Measurements from ENCODE around the gene SUPT6H. TPM values are rescaled to one million over a fixed set of nuclear protein-coding genes. Genes with fewer than 3 reads are reported as not detected.
"Not testable (repeated sequence)": the region's sequence is repeated elsewhere in the genome, so short reads cannot be mapped to it uniquely, and the experiment has no call there.

The SUPT6H gene
- total RNA-seq, 1 donor from 2014 or later, result 70.7 TPM

GRCh38 chr17:28725660-28726225 lies 63.7 kb downstream of the SUPT6H start:
- ATAC-seq (peak; percentile 0), DNase-seq (ENCODE audit: low spot score) (peak; percentile 79)
- intact Hi-C loops (cut with DNase I), result no loop called here

GRCh38 chr17:28726226-28726626 lies 64.2 kb downstream of the SUPT6H start, which contains the start of gene TLCD1:
Gene TLCD1, minus strand, starts transcription at chr17:28726233. Its CDS starts 136 bp downstream, at chr17:28726097.
- intact Hi-C loops (cut with DNase I), result no loop called here
- DNase-seq (ENCODE audit: low spot score) (no peak), ATAC-seq (peak; percentile 31)

- DNase-seq (ENCODE audit: low spot score) (peak; percentile 97), ATAC-seq (peak; percentile 84)
- intact Hi-C loops (cut with DNase I), result no loop called here
Observed at GRCh38 chr17:28726627-28727491, 64.9 kb downstream of the SUPT6H start.

DNA sequence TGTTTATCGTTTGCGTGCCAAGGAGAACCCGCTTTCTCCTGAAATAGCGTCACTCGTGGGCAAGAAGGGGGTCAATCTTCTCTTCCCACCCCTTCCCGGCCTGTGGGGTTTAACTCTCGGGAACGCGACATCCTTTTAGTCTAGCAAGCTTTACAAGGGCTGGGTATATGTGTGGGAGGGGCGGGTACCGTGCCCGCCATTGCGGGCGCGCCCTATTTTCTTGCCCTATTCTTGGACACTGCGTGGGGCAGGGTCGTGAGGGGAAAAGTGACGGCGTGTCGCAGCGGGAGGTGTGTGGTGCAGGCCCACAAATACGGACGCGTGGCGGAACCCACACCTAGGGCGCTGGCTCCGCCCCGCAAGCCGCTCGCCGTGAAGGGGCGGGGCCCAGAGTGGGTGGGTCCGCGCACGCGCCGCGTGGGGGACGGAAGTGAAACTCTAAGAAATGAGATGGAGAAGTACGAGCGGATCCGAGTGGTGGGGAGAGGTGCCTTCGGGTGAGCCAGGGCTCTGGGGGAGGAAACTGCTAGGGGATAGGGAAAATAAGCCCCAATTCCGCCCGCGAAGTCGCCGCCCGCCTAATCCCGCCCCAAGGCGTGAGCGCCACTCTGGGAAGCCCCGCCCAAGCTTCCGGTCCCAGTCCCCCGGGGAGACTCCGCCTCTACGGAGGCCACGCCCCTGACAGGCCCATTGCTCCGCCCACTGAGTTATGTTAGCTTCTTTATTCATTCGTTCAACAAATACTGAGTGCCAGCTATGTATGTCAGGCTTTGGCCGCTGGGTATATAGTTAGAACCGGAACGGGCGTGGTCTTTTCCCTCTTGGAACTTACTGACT lies 66.6 kb downstream of the SUPT6H start, which contains the start of gene NEK8:
NEK8 (plus strand) TSS at position 425 of the 837 bp plus-strand sequence; CDS start at position 451, 26 bp downstream.
- ATAC-seq (peak; percentile 87), DNase-seq (ENCODE audit: low spot score) (peak; percentile 98)
- intact Hi-C loops (cut with DNase I), result no loop called here

DNA sequence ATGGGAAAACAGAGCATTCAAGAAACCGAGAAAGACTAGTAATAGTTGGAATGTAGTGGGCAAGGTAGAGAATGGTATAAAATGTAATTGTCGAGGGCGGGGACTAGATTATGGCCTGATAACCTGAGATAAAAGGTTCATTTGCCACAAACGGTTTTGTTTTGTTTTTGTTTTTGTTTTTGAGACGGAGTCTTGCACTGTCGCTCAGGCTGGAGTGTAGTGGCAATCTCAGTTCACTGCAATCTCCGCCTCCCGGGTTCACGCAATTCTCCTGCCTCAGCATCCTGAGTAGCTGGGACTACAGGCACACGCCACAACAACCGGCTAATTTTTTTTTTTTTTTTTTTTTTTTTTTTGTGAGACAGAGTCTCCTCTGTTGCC lies 67.9 kb downstream of the SUPT6H start:
- no peak for ATAC-seq
- intact Hi-C loops (cut with DNase I), result no loop called here
- no peak for DNase-seq (ENCODE audit: low spot score)

DNA sequence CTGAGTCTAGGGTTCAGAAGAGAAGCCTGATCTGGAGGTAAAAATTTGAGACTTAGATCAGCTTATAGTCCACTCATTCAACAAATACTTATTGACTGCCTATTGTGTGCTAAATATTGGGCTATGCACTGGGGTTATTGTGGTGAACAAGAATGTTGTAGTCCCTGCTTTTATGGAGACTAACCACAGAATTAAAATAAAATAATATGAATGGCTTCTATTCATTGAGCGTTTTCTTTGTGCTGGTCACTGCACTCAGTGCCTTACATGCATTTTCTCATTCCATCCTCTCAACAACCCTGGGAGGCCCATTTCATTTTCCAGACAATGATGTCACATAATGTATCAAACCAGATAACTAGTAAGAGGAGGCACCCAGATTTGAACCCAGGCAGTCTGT lies 71.3 kb downstream of the SUPT6H start:
- no peak for ATAC-seq
- DNase-seq (ENCODE audit: low spot score), result no peak
- intact Hi-C loops (cut with DNase I), result no loop called here

DNA sequence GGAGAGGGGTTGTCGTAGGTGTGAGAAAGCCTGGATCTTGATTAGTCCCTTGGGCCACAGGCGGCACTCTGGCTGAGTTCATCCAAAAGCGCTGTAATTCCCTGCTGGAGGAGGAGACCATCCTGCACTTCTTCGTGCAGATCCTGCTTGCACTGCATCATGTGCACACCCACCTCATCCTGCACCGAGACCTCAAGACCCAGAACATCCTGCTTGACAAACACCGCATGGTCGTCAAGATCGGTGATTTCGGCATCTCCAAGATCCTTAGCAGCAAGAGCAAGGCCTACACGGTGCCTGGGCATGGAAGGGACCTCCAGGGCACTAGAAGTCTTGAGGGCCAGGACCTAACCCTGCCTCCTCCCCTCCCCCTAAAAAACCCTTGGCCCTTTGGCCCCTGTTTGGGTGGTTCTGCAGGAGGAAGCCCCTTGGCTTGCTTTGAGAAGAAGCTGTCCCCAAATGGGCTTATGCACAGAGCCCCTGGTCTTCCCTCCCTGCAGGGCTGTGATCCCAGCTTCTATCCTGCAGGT lies 72.8 kb downstream of the SUPT6H start:
- ATAC-seq, result no peak
- no peak for DNase-seq (ENCODE audit: low spot score)
- intact Hi-C loops (cut with DNase I), result no loop called here

DNA sequence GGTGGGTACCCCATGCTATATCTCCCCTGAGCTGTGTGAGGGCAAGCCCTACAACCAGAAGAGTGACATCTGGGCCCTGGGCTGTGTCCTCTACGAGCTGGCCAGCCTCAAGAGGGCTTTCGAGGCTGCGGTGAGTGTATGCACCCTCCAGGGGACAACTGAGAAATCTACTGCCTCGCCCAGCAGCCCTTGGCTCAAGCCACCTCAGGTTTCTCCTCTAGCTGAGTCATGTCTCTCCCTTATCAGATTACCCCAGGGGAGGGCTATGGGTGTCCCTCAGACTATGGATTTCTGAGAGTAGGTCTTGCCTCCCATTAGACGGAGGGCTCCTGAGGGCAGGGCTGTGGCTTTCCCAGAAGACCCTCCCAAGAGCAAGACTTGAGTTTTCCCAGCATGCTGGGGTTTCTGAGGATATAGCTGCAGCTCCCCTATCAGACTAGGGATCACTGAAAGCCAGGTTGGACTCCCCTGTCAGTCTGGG lies 73.3 kb downstream of the SUPT6H start:
- intact Hi-C loops (cut with DNase I), result no loop called here
- ATAC-seq (no peak), DNase-seq (ENCODE audit: low spot score) (no peak)

DNA sequence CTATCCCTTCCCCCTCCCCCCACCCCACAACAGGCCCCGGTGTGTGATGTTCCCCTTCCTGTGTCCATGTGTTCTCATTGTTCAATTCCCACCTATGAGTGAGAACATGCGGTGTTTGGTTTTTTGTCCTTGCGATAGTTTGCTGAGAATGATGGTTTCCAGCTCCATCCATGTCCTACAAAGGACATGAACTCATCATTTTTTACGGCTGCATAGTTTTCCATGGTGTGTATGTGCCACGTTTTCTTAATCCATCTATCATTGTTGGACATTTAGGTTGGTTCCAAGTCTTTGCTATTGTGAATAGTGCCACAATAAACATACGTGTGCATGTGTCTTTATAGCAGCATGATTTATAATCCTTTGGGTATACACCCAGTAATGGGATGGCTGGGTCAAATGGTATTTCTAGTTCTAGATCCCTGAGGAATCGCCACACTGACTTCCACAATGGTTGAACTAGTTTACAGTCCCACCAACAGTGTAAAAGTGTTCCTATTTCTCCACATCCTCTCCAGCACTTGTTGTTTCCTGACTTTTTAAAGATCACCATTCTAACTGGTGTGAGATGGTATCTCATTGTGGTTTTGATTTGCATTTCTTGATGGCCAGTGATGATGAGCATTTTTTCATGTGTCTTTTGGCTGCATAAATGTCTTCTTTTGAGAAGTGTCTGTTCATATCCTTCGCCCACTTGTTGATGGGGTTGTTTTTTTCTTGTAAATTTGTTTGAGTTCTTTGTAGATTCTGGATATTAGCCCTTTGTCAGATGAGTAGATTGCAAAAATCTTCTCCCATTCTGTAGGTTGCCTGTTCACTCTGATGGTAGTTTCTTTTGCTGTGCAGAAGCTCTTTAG lies 74.1 kb downstream of the SUPT6H start:
- ATAC-seq; DNase-seq (ENCODE audit: low spot score); intact Hi-C loops (cut with DNase I): not testable (repeated sequence)

- intact Hi-C loops (cut with DNase I), result no loop called here
- no peak for ATAC-seq
- DNase-seq (ENCODE audit: low spot score), result no peak
Observed at GRCh38 chr17:28737316-28737715, 75.3 kb downstream of the SUPT6H start.

GRCh38 chr17:28737770-28738679 lies 76.0 kb downstream of the SUPT6H start:
- no peak for ATAC-seq
- DNase-seq (ENCODE audit: low spot score), result no peak
- intact Hi-C loops (cut with DNase I), result no loop called here

- no peak for ATAC-seq
- intact Hi-C loops (cut with DNase I), result no loop called here
Observed at GRCh38 chr17:28738680-28739384, 76.8 kb downstream of the SUPT6H start.

GRCh38 chr17:28740406-28741357 lies 78.7 kb downstream of the SUPT6H start:
- no peak for ATAC-seq
- DNase-seq (ENCODE audit: low spot score), result no peak
- intact Hi-C loops (cut with DNase I), result no loop called here

More at GRCh38 chr17:28738680-28739384, 76.8 kb downstream of the SUPT6H start:
- DNase-seq (ENCODE audit: low spot score), result no peak

DNA sequence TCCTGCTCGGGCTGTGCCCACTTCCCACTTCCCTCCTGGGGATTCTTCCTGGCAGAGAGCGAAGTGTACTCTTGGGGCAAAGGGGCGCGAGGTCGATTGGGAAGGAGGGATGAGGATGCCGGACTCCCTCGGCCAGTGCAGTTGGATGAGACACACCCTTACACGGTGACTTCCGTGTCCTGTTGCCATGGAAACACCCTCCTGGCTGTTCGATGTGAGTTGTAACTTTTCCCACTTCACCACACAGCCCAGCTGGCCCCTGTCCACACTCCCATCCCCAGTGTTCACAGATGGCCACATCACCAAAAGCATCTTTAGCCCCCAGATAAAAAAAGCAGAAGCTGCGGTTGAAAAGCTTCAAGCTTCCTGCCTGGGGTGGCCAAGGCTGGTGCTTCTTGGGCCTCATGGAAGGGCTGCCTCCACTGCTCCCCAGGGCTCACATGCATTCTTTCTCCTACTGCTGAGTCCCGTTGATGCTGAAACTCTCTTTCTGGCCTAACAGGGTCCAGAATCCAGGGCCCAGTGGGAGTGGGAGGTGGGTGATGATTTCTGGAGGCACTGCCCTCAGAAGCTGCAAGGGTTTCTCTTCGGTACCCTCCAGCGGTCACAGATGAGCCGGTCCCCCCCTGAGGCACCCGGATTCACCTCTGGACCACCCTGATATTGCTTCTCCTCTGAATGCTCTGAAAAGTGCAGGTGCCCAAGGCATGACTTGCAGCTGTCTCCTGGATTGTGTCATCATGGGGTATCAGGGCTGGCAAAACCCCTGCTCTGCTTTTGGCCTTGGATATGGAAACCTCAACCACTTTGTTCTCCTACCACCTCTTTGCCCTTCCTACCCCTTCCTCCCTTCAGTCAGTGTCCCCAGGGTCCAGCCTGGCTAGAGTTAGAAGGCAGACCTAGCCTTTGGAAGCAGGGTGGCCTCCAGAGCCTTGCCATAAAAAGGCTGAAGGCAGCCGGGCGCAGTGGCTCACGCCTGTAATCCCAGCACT lies 79.6 kb downstream of the SUPT6H start:
- intact Hi-C loops (cut with DNase I), result no loop called here
- DNase-seq (ENCODE audit: low spot score) (no peak), ATAC-seq (no peak)

All from sciatic nerve (tissue), 2 donors.